Endothelial cell of umbilical vein (primary cell): ENCODE data around the gene GRID1. TPM values are rescaled to one million over a fixed set of nuclear protein-coding genes. Genes with fewer than 3 reads are reported as not detected.

Experiments
- BruUV-seq: library from RNA; stranded (reverse); fragments of 400-500 nt; replicated peaks from 2 replicates; lab custom pipeline; 2021; lab: Mats Ljungman, UMichigan
- CTCF ChIA-PET: fragments of 300-600, 350-600 bp; sonication (Branson Sonifier 250); formaldehyde crosslinking; loops from one replicate; lab custom pipeline; 2021; ENCODE audit warnings: antibody characterized with exemption, inconsistent platforms; lab: Charles Lee
- POLR2A ChIA-PET: fragments of 300-600, 350-600 bp; sonication (Branson Sonifier 250); formaldehyde crosslinking; loops from one replicate; lab custom pipeline; 2021; ENCODE audit warnings: antibody characterized with exemption, inconsistent platforms; lab: Charles Lee
- DNase-seq: peaks from one replicate; pipeline ENCODE4 v3.0.0-alpha.2; 2011; ENCODE audit warnings: low read depth, low spot score
- FAIRE-seq: peaks from 2 replicates; lab custom pipeline; 2011; peaks lifted over from hg19 to GRCh38; lab: Jason Lieb, UNC
- H2AFZ ChIP-seq: 2 replicates; pipeline ENCODE4 v1.6.0; 2012; ENCODE audit warnings: low read depth, low read length, control low read depth, inconsistent platforms
- H3K27ac ChIP-seq: 2 replicates; pipeline ENCODE4 v1.5.1; 2011; ENCODE audit warnings: low read depth, mild to moderate bottlenecking, control low read depth, low read length, moderate library complexity; ENCODE audit not compliant: insufficient read depth
- H3K27me3 ChIP-seq, 2 experiments: 2 replicates each; pipeline versions ENCODE4 v1.6.0 to v1.6.1; 2011; ENCODE audit warnings: low read length in 2 of 2, mixed read lengths in 1 of 2; ENCODE audit not compliant: control insufficient read depth in 2 of 2, insufficient read depth in 2 of 2
- H3K36me3 ChIP-seq, 2 experiments: 2 replicates in 1 of 2; 3 replicates in 1 of 2; pipeline ENCODE4 v1.5.1; 2011; ENCODE audit warnings: low read length in 2 of 2, mild to moderate bottlenecking in 1 of 2, moderate library complexity in 1 of 2; ENCODE audit not compliant: control insufficient read depth in 2 of 2, insufficient read depth in 2 of 2; ENCODE audit errors: extremely low read depth in 1 of 2
- H3K4me1 ChIP-seq: 3 replicates; pipeline ENCODE4 v1.5.1; 2011; ENCODE audit warnings: mild to moderate bottlenecking, low read length; ENCODE audit not compliant: control insufficient read depth, insufficient read depth; ENCODE audit errors: extremely low read depth
- H3K4me2 ChIP-seq: 2 replicates; pipeline ENCODE4 v1.6.1; 2011; ENCODE audit warnings: low read length, control low read depth, mixed read lengths; ENCODE audit not compliant: insufficient read depth
- H3K4me3 ChIP-seq, 3 experiments: fragments of 200-600 bp in 1 of 3; sonication (generic), shearing (Covaris generic) in 1 of 3; replicated peaks in 1 of 3; 2 replicates each; pipeline ENCODE4 v1.5.1; 2011 to 2016; ENCODE audit warnings: control low read depth in 3 of 3, low read length in 3 of 3, mild to moderate bottlenecking in 2 of 3, inconsistent platforms in 1 of 3, low read depth in 1 of 3, moderate library complexity in 1 of 3; ENCODE audit not compliant: insufficient read depth in 1 of 3
- H3K79me2 ChIP-seq: 2 replicates; pipeline ENCODE4 v1.6.0; 2012; ENCODE audit warnings: low read length, inconsistent platforms; ENCODE audit not compliant: control insufficient read depth, insufficient read depth
- H3K9ac ChIP-seq: replicated peaks from 2 replicates; pipeline ENCODE3; 2011; ENCODE audit warnings: low read length, control low read depth; ENCODE audit not compliant: insufficient read depth; ENCODE audit errors: extremely low read depth
- H3K9me1 ChIP-seq: replicated peaks from 3 replicates; pipeline ENCODE4 v1.6.0; 2011; ENCODE audit warnings: mild to moderate bottlenecking, low read length; ENCODE audit not compliant: control insufficient read depth, insufficient read depth; ENCODE audit errors: extremely low read depth
- H3K9me3 ChIP-seq: replicated peaks from 2 replicates; pipeline ENCODE4 v1.5.1; 2012; ENCODE audit warnings: low read length, inconsistent platforms; ENCODE audit not compliant: control insufficient read depth, insufficient read depth
- H4K20me1 ChIP-seq: replicated peaks from 2 replicates; pipeline ENCODE3; 2011; ENCODE audit warnings: mild to moderate bottlenecking, low read length; ENCODE audit not compliant: control insufficient read depth, insufficient read depth; ENCODE audit errors: extremely low read depth
- CTCF ChIP-seq, 2 donors: IDR thresholded peaks; 1 replicate in 1 of 2; 2 replicates in 1 of 2; pipeline ENCODE4 v1.5.1; 2011; ENCODE audit warnings: low read length in 2 of 2, mild to moderate bottlenecking in 2 of 2, moderate library complexity in 2 of 2, control low read depth in 1 of 2, inconsistent platforms in 1 of 2, low read depth in 1 of 2; ENCODE audit not compliant: insufficient read depth in 1 of 2; ENCODE audit errors: extremely low read depth in 1 of 2
- EZH2 ChIP-seq: IDR thresholded peaks from 2 replicates; pipeline ENCODE4 v1.6.1; 2012; ENCODE audit warnings: borderline replicate concordance, low read depth, mild to moderate bottlenecking, moderate library complexity, low read length, inconsistent platforms; ENCODE audit not compliant: severe bottlenecking
- FOS ChIP-seq: IDR thresholded peaks from 2 replicates; pipeline ENCODE4 v1.6.1; 2011; ENCODE audit warnings: mild to moderate bottlenecking, low read length, moderate library complexity, borderline replicate concordance; ENCODE audit not compliant: insufficient read depth
- GATA2 ChIP-seq: IDR thresholded peaks from 2 replicates; pipeline ENCODE4 v1.7.0; 2011; ENCODE audit warnings: low read depth, mild to moderate bottlenecking, moderate library complexity, mixed read lengths, low read length; ENCODE audit not compliant: insufficient read length, insufficient read depth
- JUN ChIP-seq: IDR thresholded peaks from 2 replicates; pipeline ENCODE4 v1.6.1; 2011; ENCODE audit warnings: borderline replicate concordance, low read depth; ENCODE audit not compliant: insufficient read length, insufficient read depth
- MAX ChIP-seq: IDR thresholded peaks from 2 replicates; pipeline ENCODE4 v1.6.1; 2011; ENCODE audit not compliant: insufficient read depth, insufficient read length
- MYC ChIP-seq: IDR thresholded peaks from one replicate; pipeline ENCODE4 v1.6.1; 2011; ENCODE audit warnings: mild to moderate bottlenecking, low read depth, low read length
- POLR2A ChIP-seq: IDR thresholded peaks from 2 replicates; pipeline ENCODE4 v1.6.1; 2012; ENCODE audit warnings: low read depth, mild to moderate bottlenecking, control low read depth, low read length
- POLR2AphosphoS5 ChIP-seq: IDR thresholded peaks from 2 replicates; pipeline ENCODE4 v1.6.1; 2012; ENCODE audit warnings: low read depth, mild to moderate bottlenecking, control low read depth, low read length, moderate library complexity; ENCODE audit not compliant: insufficient read depth
- dilution Hi-C: fragments of 300-500 bp; cut with MboI; formaldehyde crosslinking; loops from one replicate; pipeline ENCODE4 v1.15.0; 2019; ENCODE audit warnings: low sequenced_read_pairs; ENCODE audit not compliant: extremely low pct_ligation_motif_present
- intact Hi-C: fragments of 100-400 bp; cut with micrococcal nuclease; formaldehyde crosslinking; loops from one replicate; pipeline ENCODE4 v1.10.0; 2022
- polyA plus RNA-seq, 4 experiments: library from polyadenylated mRNA; depleted of rRNA in 3 of 4; stranded (reverse) in 3 of 4; unstranded in 1 of 4; fragments of >200 nt; gene quantifications; 2 replicates each; pipeline versions ENCODE4 v1.2.1 to v1.2.3, GENCODE V29; 2011 to 2012; ENCODE audit warnings: missing spikeins in 1 of 4
- total RNA-seq: library from RNA; stranded (reverse); gene quantifications from 2 replicates; pipeline ENCODE4 v1.2.3, GENCODE V29; 2021

The GRID1 gene
- total and polyA plus RNA-seq, 2 donors (not counting 3 experiments of a cell fraction or from before 2014, with no cell fraction given): not detected

- Histone ChIP-seq H3K4me1 (no peaks in the 10 kb centered on the region), H3K27ac (no peak overlapping the region), H3K36me3 (no peaks in the 10 kb centered on the region), H2AFZ (no peak overlapping the region), H4K20me1 (no peaks in the 10 kb centered on the region), H3K27me3 (peaks cover 19 to 20% of the 10 kb centered on the region in 2 experiments), H3K4me2 (no peak overlapping the region), H3K9ac (no peak overlapping the region), H3K79me2 (no peaks in the 10 kb centered on the region), H3K4me3 (no peak overlapping the region), H3K9me1 (no peaks in the 10 kb centered on the region), H3K9me3 (no peaks in the 10 kb centered on the region)
- CTCF ChIA-PET: interaction anchor here (4.2 kb wide), 1 partner anchor 192 kb away, joined by 22 read pairs; no protein-coding TSS in a partner anchor
- DNase-seq: no peak
- dilution Hi-C loops: no loop called here
- TF ChIP-seq MYC (no peak), FOS (no peak), POLR2A (no peak), GATA2 (no peak), POLR2AphosphoS5 (no peak), EZH2 (no peak), CTCF (IDR thresholded peaks at IDR 0.05; ENCODE audit: extremely low read depth in 1 of 2, insufficient read depth in 1 of 2, low read depth in 1 of 2, low read length in 2 of 2) (no peak), MAX (no peak), JUN (no peak)
- POLR2A ChIA-PET: no interaction called here
- intact Hi-C loops: no loop called here
- FAIRE-seq: no peak
- BruUV-seq: no TSS peak
Observed at GRCh38 chr10:86392723-86393094, 26.1 kb upstream of the GRID1 start.
